CD4-positive, alpha-beta T cell treated with Interleukin-17A for 1 hour (primary cell): ENCODE results near the gene LCMT1.
A peak's percentile ranks its signal among the peaks of the same experiment; 100 is the strongest.
"Not testable (repeated sequence)": the region's sequence is repeated elsewhere in the genome, so short reads cannot be mapped to it uniquely, and the experiment has no call there.

ENCODE experiments used
- DNase-seq: peaks from one replicate; pipeline ENCODE4 v3.0.0-alpha.2; 2020

Gene LCMT1

DNA sequence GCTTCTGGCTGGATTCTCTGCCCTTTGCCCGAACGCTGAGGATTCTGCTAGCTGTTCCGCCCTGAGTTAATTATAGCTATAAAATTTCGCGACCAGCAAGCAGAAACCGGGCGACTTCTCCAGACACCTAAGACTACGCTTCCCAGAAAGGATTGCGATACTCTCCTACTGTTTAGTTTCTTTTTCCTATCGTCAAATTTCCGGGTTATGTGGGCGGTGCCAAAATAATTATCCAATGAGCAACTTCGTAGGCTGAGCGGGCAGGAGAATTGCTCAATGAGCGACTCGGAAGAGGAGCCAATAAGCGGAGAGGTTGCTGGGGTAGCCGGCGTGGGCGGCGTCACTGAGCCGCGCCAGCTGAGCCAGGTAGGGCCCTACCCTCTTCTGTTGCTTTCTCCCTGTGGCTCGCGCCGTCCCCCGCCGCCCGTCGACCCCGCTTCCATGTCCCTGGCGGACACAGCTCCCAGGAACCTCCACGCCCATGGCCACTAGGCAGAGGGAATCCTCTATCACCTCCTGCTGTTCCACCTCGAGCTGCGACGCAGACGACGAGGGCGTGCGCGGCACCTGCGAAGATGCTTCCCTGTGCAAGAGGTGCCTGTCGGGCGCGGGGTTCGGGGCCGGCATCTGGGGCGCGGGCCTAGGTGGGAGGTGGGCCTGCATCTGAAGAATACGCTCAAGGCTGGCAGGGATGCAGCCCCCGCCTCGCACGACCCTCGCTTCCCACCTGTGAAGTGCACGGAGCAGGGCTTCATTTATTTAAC lies at the start of gene LCMT1:
LCMT1 (plus strand) TSS at position 340 of the 764 bp plus-strand sequence; CDS start at position 482, 142 bp downstream.
- DNase-seq, result peak; percentile 98

DNA sequence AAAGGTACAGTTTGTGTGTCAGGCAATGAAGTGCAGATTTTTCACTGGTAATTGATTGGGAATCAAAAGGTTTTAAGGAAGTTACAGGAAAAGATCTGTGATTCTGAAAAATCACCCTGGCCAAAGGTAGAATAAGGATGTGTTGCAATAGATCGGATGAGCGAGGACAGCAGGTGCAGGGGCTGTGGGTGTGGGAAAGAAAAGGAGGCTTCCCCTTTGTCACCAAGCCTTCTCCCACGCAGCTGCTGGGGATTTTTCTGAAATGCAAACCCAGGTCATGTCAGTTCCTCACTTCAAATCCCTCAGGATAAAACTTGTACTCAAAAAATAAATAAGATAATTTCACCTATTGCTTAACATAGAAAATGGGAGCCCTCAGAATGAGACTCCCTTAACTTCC lies 48.4 kb upstream of the LCMT1 start:
- no peak for DNase-seq

DNA sequence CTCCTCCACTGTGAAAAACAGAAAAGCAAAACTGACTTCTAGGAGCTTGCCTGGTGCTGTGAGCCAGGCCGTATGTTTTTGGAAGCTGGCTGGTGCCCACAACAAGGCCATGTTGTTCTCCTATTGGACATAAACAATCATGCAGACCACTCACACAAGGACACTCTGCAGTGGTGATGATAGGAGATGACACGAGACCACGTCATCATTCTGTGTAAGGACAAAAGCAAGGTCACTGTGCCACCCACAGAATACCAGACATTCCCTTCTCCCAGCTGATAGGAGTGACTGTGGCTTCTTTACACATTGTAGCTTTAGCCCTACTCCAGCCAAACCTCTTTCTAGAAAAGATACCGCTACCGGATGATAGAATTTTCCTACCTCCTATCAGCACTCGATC lies 47.7 kb upstream of the LCMT1 start:
- DNase-seq, result no peak

DNA sequence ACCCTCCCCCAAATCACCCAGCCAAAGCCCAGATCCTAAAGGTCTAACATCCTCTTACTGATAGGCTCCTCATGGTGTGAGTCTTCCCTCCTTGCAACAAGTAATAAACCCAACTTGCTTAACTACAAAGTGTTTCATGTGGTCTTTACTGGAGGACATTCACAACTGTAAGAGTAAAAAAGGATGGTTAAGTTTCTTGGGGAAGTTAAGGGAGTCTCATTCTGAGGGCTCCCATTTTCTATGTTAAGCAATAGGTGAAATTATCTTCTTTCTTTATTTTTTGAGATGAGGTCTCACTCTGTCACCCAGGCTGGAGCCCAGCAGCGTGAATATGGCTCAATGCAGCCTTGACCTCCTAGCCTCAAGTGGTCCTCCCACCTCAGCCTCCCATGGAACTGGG lies 47.3 kb upstream of the LCMT1 start:
- DNase-seq, result not testable (repeated sequence)

DNA sequence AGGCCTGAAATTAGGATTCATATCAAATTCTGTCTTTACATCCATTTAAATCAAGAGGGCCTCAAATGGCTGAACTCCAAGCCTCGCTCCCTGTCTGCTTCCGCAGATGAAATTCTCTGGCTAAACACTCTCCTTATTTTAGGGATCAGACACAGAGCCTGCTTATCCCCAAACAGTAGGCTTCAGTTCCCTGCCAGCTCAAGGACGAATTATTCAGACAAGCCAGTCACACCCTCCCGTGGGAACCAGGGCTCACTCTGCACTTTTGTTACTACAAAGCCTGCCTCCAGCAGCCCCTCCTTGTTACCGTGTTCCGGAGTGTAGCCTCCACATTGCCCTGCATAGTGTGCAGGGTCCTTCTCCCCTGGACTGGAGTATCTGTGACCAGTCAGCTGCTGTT lies 46.6 kb upstream of the LCMT1 start:
- DNase-seq, result no peak

DNA sequence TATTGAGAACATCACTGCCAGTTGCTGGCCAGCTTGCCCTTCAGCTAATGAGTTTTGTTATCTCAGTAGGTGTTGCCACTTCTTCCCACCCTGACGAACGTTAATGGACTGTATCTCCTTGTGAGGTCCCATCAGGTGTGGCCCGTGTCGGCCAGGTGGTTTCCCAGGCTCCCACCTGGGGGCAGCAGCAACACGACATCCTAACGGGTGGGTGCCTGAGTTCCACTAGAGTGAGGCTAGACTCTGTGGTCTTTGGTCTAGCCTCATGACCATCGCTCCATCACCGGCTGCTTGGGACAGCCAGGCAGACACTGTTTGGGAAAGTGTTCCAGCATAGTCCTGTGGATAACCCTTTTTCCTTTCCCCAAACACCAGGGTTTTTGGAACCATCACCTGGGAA lies 45.6 kb upstream of the LCMT1 start:
- no peak for DNase-seq

DNA sequence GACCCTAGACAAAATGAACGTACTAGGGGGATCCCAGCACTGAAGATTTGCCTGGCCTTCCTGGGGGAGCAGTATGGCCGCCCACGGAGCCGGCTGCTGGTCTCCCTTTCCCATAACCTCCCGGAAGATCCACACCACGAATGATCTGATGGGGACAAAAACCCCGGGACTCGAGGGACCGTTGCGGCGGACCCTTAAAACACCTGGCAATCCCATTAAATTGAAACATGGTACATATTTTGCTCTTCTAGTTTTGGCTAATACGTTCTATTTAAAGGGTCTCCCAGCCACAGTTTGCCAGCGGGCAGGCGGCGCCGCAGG lies 45.2 kb upstream of the LCMT1 start:
- DNase-seq, result no peak

DNA sequence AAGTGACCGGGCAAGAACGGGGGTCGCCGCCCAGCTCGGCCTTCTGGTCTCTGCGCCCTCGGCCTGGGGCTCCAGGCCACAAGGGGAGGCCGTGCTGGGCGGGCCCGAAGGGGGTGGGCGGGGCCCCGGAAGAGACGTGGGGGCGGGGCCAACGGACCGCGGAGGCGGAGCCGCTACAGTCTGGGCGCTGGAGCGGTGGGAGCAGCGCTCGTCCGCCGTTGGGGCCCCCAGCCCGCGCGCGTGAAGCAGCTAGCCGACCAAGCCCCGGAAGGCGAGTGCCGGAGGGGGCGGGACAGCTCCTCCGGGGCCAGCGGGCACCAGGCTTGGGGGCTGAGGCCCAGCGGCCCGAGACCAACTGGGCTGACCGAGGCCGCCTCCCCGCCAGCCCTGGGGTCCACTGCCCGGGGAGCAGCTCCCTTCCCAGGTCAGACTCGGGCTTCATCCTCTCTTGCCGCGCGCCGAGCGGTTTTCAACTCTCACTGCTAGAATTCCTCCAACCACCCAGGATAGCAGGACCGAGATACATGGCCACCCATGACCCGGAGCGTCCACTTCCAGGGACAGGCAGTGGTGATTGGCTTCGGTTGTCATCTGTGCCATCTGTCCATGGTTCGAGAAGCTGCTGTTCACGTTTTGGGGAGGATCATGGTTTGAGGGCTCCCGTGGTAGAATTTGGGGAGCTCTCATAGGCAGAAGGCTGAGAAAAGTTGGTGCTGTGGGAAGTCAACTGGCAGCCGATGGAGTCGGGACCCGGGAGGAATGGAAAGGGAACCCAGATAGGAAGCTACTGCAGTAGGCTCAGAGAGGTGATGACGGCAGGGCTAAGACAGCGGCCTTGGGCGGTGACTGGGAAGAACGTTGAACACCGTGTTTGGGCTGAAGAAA lies 44.6 kb upstream of the LCMT1 start:
- peak; percentile 90 for DNase-seq

DNA sequence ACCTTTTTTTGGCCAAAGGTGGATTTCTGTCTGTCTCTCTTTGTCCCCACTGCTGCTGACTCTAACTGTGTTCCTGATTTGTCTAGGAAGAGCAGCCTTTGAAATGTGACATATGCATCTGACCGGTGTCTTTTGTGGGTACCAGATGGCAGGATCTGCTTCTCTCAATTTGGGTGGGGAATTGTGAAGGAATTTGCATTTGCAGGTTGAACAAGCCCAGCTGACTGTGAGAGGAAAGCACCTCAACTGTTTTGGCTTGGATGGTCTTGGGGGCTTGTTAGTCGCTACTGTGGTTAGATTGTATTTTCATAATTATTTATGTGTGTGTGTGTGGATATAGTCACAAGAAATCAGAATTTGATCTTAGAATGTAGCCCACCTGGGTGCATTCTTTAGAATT lies 37.7 kb upstream of the LCMT1 start:
- no peak for DNase-seq

DNA sequence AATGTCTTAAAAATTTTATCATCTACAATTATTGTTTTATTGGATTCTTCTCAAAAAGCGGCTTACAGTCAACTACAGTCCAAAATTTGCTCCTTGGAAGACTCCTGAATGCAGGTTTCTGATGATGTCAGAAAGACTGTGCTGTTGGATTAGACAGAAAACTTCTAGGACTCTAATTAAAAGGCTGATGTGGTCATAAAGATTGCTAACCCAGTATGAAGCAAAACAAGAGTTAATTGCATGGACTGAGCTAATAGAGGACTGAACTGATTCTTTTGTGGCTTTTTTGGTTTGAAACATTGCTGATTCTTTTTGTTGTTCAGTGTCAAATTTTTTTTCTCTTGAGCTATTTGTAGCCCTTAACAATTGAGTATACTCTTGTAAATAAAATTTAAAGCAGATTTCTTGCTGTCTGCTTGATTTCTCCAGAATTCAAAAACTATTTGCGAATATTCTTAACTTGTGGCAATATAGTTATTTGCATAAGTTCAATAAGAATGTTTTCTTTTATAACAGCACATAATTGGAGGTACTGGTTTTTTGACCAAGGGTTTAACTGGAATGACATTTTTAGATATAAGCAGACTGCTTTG lies 33.1 kb upstream of the LCMT1 start:
- no peak for DNase-seq

DNA sequence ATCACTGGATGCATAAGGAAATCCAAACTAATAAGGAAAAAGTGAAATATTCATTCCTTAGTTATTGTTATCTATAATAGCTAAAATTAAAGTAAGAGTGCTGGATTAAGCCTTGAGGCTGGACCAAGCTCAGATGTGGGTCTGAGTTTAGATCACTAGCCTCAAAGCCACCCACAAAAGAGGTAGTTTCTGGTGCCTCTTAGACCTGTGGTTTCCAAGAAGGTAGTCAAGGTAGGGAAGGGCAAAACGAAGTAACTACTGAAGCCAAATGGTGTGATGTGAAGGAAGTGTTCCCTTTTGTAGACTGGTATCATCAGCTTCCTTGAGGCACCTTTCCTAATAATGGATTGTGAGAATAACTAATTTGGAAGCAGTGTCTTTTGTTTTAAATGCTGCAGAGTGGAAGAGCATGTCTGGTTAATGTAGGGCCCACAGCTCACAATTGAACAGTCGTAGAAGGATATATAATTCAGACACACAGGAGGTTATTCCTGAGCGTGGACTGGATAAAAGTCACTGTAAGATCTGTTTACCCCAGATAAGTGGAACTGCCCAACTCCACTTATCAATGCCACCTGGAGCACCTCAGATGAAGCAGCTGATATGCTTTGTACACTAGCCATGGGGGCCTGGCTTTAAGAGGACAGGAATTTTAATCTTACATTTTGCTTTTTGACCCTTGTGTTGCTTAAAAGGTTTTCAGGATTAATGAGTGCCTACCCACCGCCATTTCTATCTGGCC lies 31.7 kb upstream of the LCMT1 start:
- no peak for DNase-seq

DNA sequence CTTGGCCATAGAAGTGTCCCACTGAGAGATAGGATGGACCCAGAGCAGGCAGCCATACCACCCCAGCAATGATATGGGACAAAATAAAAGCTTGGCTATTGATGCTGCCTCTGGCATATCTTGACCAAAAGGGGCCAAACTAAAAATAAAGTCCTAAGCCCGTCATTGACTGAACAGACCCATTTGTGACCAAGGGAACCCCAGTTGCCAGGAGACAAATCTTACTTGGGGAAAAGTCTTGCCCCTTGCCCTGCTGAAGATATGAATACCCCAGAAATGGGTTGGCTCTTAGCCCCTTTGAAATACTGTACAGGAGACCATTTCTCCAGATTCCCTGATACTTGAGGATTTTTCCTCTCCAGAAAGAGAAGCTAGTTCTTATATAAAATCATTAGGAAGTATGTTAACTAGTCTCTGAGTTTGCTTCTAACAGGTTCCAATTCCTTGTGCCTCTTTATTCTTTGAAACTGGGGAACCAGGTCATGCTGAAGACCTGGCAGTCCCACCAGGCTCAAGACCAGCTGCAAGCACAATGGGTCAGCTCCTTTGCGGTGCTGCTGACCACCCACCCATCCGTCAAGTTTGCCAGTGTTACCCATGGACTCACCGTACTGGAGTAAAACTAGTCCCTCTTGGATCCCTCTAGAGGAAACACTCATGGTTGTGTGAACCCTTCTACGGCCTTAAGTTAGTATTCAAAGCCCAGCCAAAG lies 31.0 kb upstream of the LCMT1 start:
- no peak for DNase-seq

DNA sequence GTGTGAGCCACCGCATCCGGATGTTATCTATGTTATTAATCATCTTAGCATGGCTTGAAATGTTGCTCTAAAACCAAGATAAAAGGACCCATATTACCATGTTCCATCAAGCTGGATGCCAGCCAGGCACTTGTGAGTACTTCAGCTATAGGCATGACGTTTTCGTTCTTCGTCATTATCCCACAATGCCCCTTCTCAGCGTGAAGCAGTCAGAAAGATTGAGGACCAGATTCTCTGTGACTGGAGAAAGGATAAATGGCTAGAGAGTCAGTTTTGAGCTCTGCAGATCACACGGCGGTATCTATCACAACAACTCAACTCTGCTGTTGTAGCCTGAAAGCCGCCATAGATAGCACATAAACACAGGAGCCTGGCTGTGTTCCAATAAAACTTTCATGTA lies 29.8 kb upstream of the LCMT1 start:
- DNase-seq, result no peak

DNA sequence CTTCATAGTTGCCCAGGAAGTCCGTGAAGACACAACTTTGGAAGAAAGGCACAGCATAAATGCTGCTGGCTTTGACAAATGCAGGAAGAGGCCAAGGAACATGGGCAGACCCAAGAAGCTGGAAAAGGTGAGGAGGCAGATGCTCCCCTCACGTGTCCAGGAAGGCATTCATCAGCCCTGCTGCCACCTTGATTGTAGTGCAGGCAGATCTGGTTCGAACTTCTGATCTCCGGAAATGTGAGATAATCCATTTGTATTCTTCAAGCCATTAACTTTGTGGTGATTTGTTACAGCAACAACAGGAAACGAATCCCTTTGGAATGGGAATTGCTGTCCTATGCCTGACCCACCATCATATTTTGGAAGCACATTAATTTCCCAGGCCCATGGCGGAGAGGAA lies 28.5 kb upstream of the LCMT1 start:
- no peak for DNase-seq

DNA sequence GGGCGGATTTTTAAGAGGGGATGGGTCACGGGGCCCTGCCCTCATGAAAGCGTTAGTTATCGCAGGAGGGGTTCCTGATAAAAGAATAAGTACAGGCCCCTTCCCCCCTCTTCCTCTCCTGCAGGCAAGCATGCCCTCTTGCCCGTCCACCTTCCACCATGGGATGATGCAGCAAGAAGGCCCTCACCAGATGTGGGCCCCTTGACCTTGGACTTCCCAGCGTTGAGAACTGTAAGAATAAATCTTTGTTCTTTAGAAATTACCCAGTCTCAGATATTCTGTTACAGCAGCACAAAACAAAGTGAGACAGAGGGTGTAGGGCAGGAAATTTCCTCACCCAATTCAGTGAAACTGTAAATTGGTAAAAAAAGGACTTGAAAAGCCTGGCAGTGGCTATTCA lies 27.8 kb upstream of the LCMT1 start:
- no peak for DNase-seq

DNA sequence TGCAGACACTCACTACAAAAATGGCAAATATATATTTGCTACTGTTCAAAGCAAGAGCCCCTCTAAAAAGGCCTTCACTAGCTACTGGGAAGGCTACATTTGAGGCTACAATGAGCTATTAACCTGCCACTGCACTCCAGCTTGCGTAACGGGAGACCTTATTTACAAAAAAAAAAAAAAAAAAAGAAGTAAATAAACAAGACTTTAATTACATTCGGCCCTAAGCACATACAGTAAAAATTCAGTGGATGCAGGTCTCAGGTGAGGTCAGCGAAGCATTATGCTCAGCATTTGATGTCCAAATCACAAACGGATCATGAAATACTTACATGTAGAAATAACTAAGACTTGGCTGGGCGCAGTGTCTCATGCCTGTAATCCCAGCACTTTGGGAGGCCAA lies 26.7 kb upstream of the LCMT1 start:
- no peak for DNase-seq

DNA sequence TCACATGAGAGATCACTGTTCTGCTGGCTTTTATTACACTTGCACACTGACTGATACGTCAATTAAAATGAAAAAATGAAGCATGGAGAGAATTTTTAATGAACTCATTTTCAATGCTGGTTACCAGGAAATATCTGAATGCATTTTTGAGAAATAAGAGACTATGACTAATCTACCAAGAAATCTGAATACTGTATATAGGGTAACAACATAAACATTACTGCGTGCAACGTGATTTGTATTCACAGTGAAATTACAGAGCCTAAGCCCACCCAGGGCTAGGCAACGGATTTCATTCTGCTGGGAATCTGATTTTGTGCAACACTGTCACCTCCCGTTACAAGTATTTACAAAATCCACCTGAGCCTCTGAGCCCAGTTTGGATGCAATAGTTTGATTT lies 23.8 kb upstream of the LCMT1 start:
- no peak for DNase-seq

DNA sequence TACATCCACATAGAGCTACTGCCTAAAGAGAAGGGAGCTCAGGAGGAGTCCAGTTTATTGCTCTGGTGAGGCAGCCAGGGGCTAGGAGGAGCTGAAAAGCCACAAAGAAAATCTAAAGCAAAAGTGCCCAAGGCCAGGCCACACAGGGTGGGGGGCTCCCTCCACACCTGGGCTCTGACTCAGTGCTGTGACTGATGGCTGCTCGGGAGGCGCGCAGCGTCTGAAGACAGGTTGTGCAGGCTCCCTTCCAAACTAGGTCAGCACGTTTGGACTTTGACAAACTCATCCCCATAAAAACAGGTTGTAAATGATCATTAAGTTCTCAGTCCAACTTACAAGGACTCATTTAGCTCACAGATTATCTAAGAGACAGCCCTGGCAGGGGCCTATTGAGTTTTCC lies 22.2 kb upstream of the LCMT1 start:
- DNase-seq, result no peak

DNA sequence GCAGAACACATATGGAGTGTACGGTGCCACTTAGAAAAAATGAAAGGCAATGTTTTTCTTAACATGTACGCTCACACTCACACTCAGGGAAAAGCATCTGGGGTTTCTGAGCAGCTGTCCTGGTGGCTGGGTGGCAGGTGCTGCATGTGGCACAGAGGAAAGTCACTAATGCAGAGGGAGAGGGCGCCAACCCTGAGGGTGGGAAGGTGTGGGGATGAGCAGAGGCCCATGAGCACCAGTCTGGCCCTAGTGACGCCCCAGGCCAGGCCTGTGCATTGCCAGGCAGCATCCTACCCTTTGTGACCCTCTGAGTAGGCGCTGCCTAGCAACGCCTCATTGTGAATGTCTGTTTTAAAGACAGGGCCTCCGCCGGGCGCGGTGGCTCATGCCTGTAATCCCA lies 19.1 kb upstream of the LCMT1 start:
- DNase-seq, result no peak

DNA sequence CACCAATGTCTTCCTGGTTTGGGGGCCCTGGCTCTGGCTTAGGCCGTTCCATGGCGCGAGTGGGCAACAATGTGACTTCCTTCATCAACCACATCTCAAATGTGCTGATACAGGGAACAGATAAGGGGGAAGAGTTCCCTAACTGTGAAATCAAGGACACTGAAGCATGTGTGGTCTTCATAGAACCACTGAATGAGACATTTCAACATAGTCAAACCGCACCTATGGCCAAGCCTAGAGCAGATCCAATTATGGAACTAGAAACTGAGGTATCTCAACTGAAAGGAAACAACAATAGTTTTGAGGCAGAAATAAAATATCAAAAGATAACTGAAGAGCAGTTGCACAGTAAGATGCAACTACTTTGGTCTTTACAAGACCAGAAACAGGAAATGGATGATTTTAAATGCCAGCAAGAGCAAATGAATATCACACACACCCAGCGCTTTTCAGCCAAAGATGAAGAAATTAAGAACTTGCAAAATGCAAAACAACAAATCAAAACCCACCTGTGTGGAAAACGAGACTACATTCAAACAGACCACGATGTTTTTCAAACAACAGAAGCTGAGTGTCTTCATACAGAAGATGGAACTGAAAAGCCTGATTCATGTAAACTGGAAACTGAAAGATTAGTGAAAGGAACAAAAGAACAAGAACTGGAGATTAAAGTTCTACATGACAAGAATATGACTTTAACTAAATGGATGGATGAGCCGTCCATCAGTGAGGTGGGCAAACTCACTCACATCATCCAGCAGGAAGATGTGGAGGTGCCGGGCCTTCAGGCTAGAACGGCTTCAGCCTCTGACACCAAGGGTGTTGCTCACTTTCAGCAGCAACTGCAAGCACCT lies 18.1 kb upstream of the LCMT1 start:
- no peak for DNase-seq

DNA sequence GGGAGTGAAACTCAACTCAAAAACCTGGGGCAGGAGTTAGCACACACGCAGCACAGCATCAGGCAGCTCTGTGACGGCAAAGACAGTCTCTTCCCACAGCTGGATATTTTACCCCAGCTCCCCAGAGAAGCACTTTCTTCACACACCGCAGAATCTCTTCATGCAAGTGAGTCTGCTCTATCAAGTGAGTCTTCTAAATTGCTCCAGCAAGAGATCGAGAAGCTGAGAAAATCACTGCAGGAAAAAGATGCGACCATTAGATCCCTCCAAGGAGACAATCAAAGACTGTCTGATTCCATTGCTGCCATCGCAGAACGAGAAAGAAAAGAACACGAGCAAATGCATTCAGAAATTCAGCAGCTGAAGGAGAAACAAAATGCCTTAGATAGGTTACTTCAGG lies 16.9 kb upstream of the LCMT1 start:
- no peak for DNase-seq

DNA sequence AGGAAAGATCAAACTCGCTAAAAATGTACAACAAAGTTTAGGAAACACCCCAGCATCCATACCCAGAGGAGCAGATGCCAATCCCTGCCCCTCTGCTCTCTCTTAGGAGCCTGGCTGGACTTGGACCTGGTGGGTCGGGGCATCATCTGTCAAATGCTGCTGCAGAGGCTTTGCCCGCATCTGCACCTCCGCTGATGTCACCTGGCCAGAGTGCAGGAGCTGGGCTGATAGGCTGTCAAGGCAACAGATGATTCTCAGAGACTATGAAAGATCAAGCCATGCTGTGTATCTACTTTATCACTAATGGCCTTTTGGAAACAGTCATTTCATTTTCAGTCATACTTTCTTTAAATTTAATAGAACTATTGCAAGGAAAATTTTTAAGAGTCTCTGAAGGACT lies 15.9 kb upstream of the LCMT1 start:
- no peak for DNase-seq
